ENCODE measurements around the gene SIK3. TPM values are rescaled to one million over a fixed set of nuclear protein-coding genes. Genes with fewer than 3 reads are reported as not detected.

Gene SIK3
- total RNA-seq, 1 experiment from 2014 or later, result 31.4 TPM

GRCh38 chr11:116867619-116868018 lies 230.6 kb downstream of the SIK3 start:
- Histone ChIP-seq H2BK20ac (ENCODE audit: low read depth, low read length, poor library complexity, severe bottlenecking) (no peak overlapping the region), H4K5ac (ENCODE audit: insufficient read length, low read depth, low read length) (no peak overlapping the region), H2AK5ac (ENCODE audit: insufficient read length, low read length) (no peak overlapping the region), H3K23ac (ENCODE audit: insufficient read length, low read depth, low read length) (no peak overlapping the region), H2BK5ac (ENCODE audit: insufficient read length, low read length) (no peak overlapping the region), H3K27ac (ENCODE audit: insufficient read length, low read depth, low read length) (no peak overlapping the region), H3K79me2 (ENCODE audit: insufficient read depth, low read length) (no peaks in the 10 kb centered on the region), H4K8ac (replicated peaks; ENCODE audit: insufficient read length, low read depth, low read length) (no peak overlapping the region), H3K4ac (ENCODE audit: low read depth, low read length) (no peak overlapping the region), H3K4me1 (ENCODE audit: insufficient read depth, low read length) (no peaks in the 10 kb centered on the region), H3K14ac (ENCODE audit: insufficient read depth, low read length) (no peak overlapping the region), H4K91ac (ENCODE audit: insufficient read length, low read depth, low read length) (no peak overlapping the region), H2BK15ac (ENCODE audit: low read depth, low read length) (no peak overlapping the region), H3K56ac (ENCODE audit: insufficient read length, low read depth, low read length) (no peak overlapping the region), H3T11ph (ENCODE audit: low read length) (no peak overlapping the region), H3K4me2 (ENCODE audit: insufficient read depth, insufficient read length, low read length) (no peak overlapping the region), H3K79me1 (ENCODE audit: insufficient read depth, low read depth, low read length, poor library complexity, severe bottlenecking) (no peaks in the 10 kb centered on the region), H3K9ac (ENCODE audit: extremely low read depth, insufficient read length, low read length) (no peak overlapping the region), H2AFZ (ENCODE audit: low read length) (no peak overlapping the region), H3K23me2 (ENCODE audit: insufficient read length, low read depth, low read length, poor library complexity, severe bottlenecking) (no peaks in the 10 kb centered on the region), H2BK12ac (ENCODE audit: insufficient read length, low read depth, low read length) (no peak overlapping the region), H3K9me3 (ENCODE audit: control insufficient read depth, low read depth, low read length) (no peaks in the 10 kb centered on the region), H4K20me1 (ENCODE audit: control insufficient read depth, insufficient read depth, insufficient read length) (peaks cover 2% of the 10 kb centered on the region), H2BK120ac (ENCODE audit: low read depth, low read length, poor library complexity, severe bottlenecking) (no peak overlapping the region), H3K18ac (ENCODE audit: insufficient read length, low read depth, low read length) (no peak overlapping the region), H3K27me3 (ENCODE audit: insufficient read depth, low read length) (no peaks in the 10 kb centered on the region)
- H3K4me1 Mint-ChIP-seq, result no peaks in the 10 kb centered on the region
- no CpG with 5 or more reads among the region's 11 CpGs for WGBS (ENCODE audit: extremely low coverage, insufficient read length, low lambda C conversion rate)
- H3K36me3 Mint-ChIP-seq (ENCODE audit: insufficient read depth in 1 of 3, low read depth in 3 of 3), result peaks cover 16 to 62% (median 58%) of the 10 kb centered on the region in 3 experiments; a peak in 6 of 7 replicates
- no peak overlapping the region for H3K4me3 Mint-ChIP-seq
- no peaks in the 10 kb centered on the region for H3K9me3 Mint-ChIP-seq
- no peaks in the 10 kb centered on the region for H3K27me3 Mint-ChIP-seq (ENCODE audit: low read depth)
- no peak overlapping the region for H3K27ac Mint-ChIP-seq
- no peak for TF ChIP-seq CTCF (conservative IDR thresholded peaks at IDR 0.05)
- no peak for DNase-seq
